WTC11 (cell line): ENCODE data around the gene ZFPM1. TPM values are rescaled to one million over a fixed set of nuclear protein-coding genes. Genes with fewer than 3 reads are reported as not detected.

Experiments used
- ATAC-seq: fragments of 200-7000 bp; cut with Tn5 transposase; 2 replicates; pipeline ENCODE4 v1.10.0; 2021; ENCODE audit warnings: mild to moderate bottlenecking, moderate library complexity
- CTCF ChIA-PET: fragments of 300-600 bp; sonication (Branson Sonifier 250); formaldehyde crosslinking; loops from one replicate; lab custom pipeline; 2021; ENCODE audit warnings: antibody characterized with exemption; lab: Charles Lee
- POLR2A ChIA-PET: fragments of 350-600 bp; sonication (Branson Sonifier 250); formaldehyde crosslinking; loops from one replicate; lab custom pipeline; 2021; ENCODE audit warnings: antibody characterized with exemption; lab: Charles Lee
- DNase-seq: peaks from one replicate; pipeline ENCODE4 v3.0.0; 2021; ENCODE audit warnings: low spot score
- H3K27ac Mint-ChIP-seq: 2 replicates; pipeline ENCODE4 v1.8.0; 2021; ENCODE audit warnings: mixed read lengths
- H3K27me3 Mint-ChIP-seq: 2 replicates; pipeline ENCODE4 v1.8.0; 2021; ENCODE audit warnings: low read depth, mild to moderate bottlenecking, moderate library complexity, mixed read lengths
- H3K36me3 Mint-ChIP-seq: 2 replicates; pipeline ENCODE4 v1.8.0; 2021; ENCODE audit warnings: mixed read lengths
- H3K4me1 Mint-ChIP-seq: 2 replicates; pipeline ENCODE4 v1.8.0; 2022; ENCODE audit warnings: mixed read lengths
- H3K4me3 Mint-ChIP-seq: 2 replicates; pipeline ENCODE4 v1.8.0; 2021; ENCODE audit warnings: mild to moderate bottlenecking, moderate library complexity, mixed read lengths
- H3K9me3 Mint-ChIP-seq: 2 replicates; pipeline ENCODE4 v1.8.0; 2021; ENCODE audit warnings: mixed read lengths
- ARID4B ChIP-seq: sonication (generic); formaldehyde crosslinking; IDR thresholded peaks from 2 replicates; pipeline ENCODE4 v1.8.0; 2023; ENCODE audit warnings: missing genetic modification reagents, mild to moderate bottlenecking, borderline replicate concordance
- ATF3 ChIP-seq: sonication (generic); formaldehyde crosslinking; conservative IDR thresholded peaks from 2 replicates; pipeline ENCODE4 v1.8.1; 2022; ENCODE audit warnings: mild to moderate bottlenecking, missing genetic modification reagents
- CREB1 ChIP-seq: sonication (generic); formaldehyde crosslinking; IDR thresholded peaks from 2 replicates; pipeline ENCODE4 v1.8.0; 2023; ENCODE audit warnings: mild to moderate bottlenecking, missing genetic modification reagents
- EMX1 ChIP-seq: fragments of 250-450 bp; sonication (Bioruptor Pico); IDR thresholded peaks from 2 replicates; pipeline ENCODE4 v1.8.0; 2021; ENCODE audit warnings: mild to moderate bottlenecking
- ESRRA ChIP-seq: sonication (generic); formaldehyde crosslinking; IDR thresholded peaks from 2 replicates; pipeline ENCODE4 v1.8.1; 2022; ENCODE audit warnings: mild to moderate bottlenecking, missing genetic modification reagents, borderline replicate concordance
- NFATC4 ChIP-seq: fragments of 250-450 bp; sonication (Bioruptor Pico); IDR thresholded peaks from 2 replicates; pipeline ENCODE4 v1.9.0; 2021; ENCODE audit warnings: mild to moderate bottlenecking
- NFE2L1 ChIP-seq: sonication (generic); formaldehyde crosslinking; IDR thresholded peaks from 2 replicates; pipeline ENCODE4 v1.8.1; 2023; ENCODE audit warnings: missing genetic modification reagents
- NFYB ChIP-seq: sonication (generic); formaldehyde crosslinking; conservative IDR thresholded peaks from 2 replicates; pipeline ENCODE4 v1.8.0; 2022; ENCODE audit warnings: low read depth, missing genetic modification reagents
- NR1H2 ChIP-seq: sonication (generic); formaldehyde crosslinking; IDR thresholded peaks from 2 replicates; pipeline ENCODE4 v1.9.0; 2021; ENCODE audit warnings: mild to moderate bottlenecking, moderate library complexity, missing genetic modification reagents
- TEAD4 ChIP-seq: sonication (generic); formaldehyde crosslinking; IDR thresholded peaks from 2 replicates; pipeline ENCODE4 v1.8.0; 2022; ENCODE audit warnings: mild to moderate bottlenecking, missing genetic modification reagents
- ZBTB21 ChIP-seq: sonication (generic); formaldehyde crosslinking; IDR thresholded peaks from 2 replicates; pipeline ENCODE4 v1.8.1; 2023; ENCODE audit warnings: mild to moderate bottlenecking, missing genetic modification reagents, borderline replicate concordance
- ZNF138 ChIP-seq: sonication (generic); formaldehyde crosslinking; conservative IDR thresholded peaks from 2 replicates; pipeline ENCODE4 v1.8.1; 2022; ENCODE audit warnings: mild to moderate bottlenecking, moderate library complexity, missing genetic modification reagents
- ZNF281 ChIP-seq: sonication (generic); formaldehyde crosslinking; IDR thresholded peaks from 2 replicates; pipeline ENCODE4 v1.8.0; 2023; ENCODE audit warnings: mild to moderate bottlenecking, missing genetic modification reagents
- ZNF396 ChIP-seq: fragments of 250-450 bp; sonication (Bioruptor Pico); IDR thresholded peaks from 2 replicates; pipeline ENCODE4 v1.8.0; 2021; ENCODE audit warnings: mild to moderate bottlenecking, moderate library complexity, borderline replicate concordance
- ZNF671 ChIP-seq: fragments of 250-450 bp; sonication (Bioruptor Pico); IDR thresholded peaks from 2 replicates; pipeline ENCODE4 v1.8.0; 2021; ENCODE audit warnings: mild to moderate bottlenecking
- total RNA-seq: library from RNA; stranded (reverse); gene quantifications from 3 replicates; pipeline ENCODE4 v1.2.3, GENCODE V29; 2021
- TF ChIP-seq, protein P1 (sequence below): sonication (generic); formaldehyde crosslinking; IDR thresholded peaks from 2 replicates; pipeline ENCODE4 v1.8.1; 2022; ENCODE audit warnings: mild to moderate bottlenecking, missing genetic modification reagents, moderate library complexity, borderline replicate concordance
- TF ChIP-seq, protein P2 (sequence below): sonication (generic); formaldehyde crosslinking; IDR thresholded peaks from 2 replicates; pipeline ENCODE4 v1.8.1; 2023; ENCODE audit warnings: mild to moderate bottlenecking, missing genetic modification reagents, moderate library complexity
- TF ChIP-seq, protein P3 (sequence below): sonication (generic); formaldehyde crosslinking; IDR thresholded peaks from 2 replicates; pipeline ENCODE4 v1.8.0; 2022; ENCODE audit warnings: mild to moderate bottlenecking, missing genetic modification reagents
- TF ChIP-seq, protein P4 (sequence below): sonication (generic); formaldehyde crosslinking; IDR thresholded peaks from 2 replicates; pipeline ENCODE4 v1.8.0; 2023; ENCODE audit warnings: missing genetic modification reagents
- TF ChIP-seq, protein P5 (sequence below): sonication (generic); formaldehyde crosslinking; IDR thresholded peaks from 2 replicates; pipeline ENCODE4 v1.8.1; 2022; ENCODE audit warnings: missing genetic modification reagents, borderline replicate concordance
- TF ChIP-seq, protein P6 (sequence below): fragments of 250-450 bp; sonication (Bioruptor Pico); IDR thresholded peaks from 2 replicates; pipeline ENCODE4 v1.9.0; 2021; ENCODE audit warnings: mild to moderate bottlenecking

Gene ZFPM1
- total RNA-seq, 1 experiment from 2014 or later, result 9.3 TPM

DNA sequence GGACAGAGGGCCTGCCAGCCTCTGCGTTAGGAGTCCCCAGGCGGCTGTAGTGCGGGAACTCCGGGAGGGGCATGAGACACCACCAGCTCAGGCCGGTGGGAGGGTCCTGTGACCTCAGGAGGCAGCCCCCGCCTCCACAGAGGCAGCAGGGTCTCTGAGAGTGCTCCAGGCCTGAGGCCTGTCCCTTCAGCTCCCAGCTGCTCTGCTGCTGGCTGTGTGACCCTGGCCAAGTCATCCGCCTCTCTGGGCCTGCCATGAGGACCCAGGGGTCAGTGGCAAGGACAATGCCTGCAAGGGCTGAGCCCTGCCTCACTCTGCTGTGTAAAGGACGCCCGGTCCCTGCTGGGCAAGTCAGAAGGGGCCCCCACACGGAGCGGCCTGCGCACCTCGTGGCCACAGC is 27.1 kb upstream of the ZFPM1 start (continued):
- TF ChIP-seq, protein P1, sequence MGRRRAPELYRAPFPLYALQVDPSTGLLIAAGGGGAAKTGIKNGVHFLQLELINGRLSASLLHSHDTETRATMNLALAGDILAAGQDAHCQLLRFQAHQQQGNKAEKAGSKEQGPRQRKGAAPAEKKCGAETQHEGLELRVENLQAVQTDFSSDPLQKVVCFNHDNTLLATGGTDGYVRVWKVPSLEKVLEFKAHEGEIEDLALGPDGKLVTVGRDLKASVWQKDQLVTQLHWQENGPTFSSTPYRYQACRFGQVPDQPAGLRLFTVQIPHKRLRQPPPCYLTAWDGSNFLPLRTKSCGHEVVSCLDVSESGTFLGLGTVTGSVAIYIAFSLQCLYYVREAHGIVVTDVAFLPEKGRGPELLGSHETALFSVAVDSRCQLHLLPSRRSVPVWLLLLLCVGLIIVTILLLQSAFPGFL (CRISPR knock-in tag), result no peak
- TF ChIP-seq ZNF281 (no peak), ZBTB21 (CRISPR knock-in tag) (no peak), ESRRA (no peak)
- TF ChIP-seq, protein P2, sequence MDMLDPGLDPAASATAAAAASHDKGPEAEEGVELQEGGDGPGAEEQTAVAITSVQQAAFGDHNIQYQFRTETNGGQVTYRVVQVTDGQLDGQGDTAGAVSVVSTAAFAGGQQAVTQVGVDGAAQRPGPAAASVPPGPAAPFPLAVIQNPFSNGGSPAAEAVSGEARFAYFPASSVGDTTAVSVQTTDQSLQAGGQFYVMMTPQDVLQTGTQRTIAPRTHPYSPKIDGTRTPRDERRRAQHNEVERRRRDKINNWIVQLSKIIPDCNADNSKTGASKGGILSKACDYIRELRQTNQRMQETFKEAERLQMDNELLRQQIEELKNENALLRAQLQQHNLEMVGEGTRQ (CRISPR knock-in tag), result no peak
- TF ChIP-seq, protein P3, sequence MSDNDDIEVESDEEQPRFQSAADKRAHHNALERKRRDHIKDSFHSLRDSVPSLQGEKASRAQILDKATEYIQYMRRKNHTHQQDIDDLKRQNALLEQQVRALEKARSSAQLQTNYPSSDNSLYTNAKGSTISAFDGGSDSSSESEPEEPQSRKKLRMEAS, result no peak
- TF ChIP-seq, all 79 proteins: peak for 0

DNA sequence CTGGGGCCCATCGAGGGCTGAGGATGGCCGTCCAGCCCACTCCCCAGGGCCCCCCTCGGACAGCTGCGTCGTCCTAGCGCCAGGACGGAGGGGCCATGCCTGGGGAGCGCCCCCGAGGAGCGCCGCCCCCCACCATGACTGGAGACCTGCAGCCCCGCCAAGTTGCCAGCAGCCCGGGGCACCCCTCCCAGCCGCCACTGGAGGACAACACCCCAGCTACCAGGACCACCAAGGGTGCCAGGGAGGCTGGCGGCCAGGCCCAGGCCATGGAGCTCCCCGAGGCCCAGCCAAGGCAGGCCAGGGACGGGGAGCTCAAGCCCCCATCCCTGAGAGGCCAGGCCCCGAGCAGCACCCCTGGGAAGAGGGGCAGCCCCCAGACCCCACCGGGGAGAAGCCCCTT is 25.7 kb upstream of the ZFPM1 start:
- no peaks in the 10 kb centered on the region for H3K4me1 Mint-ChIP-seq
- POLR2A ChIA-PET, result no interaction called here
- CTCF ChIA-PET, result interaction anchor here (1.2 to 4.8 kb wide), 4 partner anchors 9 to 17 kb away, joined by 3 to 30 read pairs (median 5); no protein-coding TSS in a partner anchor
- no peak overlapping the region for H3K4me3 Mint-ChIP-seq
- no peaks in the 10 kb centered on the region for H3K36me3 Mint-ChIP-seq
- DNase-seq (no peak), ATAC-seq (no peak)
- no peak overlapping the region for H3K27ac Mint-ChIP-seq
- H3K9me3 Mint-ChIP-seq, result no peaks in the 10 kb centered on the region
- H3K27me3 Mint-ChIP-seq, result peaks cover 18% of the 10 kb centered on the region
- TF ChIP-seq NFE2L1 (CRISPR knock-in tag), result no peak
- TF ChIP-seq ZNF396 (CRISPR knock-in tag), result no peak
- no peak for TF ChIP-seq ARID4B (CRISPR knock-in tag)
- TF ChIP-seq ZNF138, result no peak
- TF ChIP-seq, protein P4, sequence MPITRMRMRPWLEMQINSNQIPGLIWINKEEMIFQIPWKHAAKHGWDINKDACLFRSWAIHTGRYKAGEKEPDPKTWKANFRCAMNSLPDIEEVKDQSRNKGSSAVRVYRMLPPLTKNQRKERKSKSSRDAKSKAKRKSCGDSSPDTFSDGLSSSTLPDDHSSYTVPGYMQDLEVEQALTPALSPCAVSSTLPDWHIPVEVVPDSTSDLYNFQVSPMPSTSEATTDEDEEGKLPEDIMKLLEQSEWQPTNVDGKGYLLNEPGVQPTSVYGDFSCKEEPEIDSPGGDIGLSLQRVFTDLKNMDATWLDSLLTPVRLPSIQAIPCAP (CRISPR knock-in tag), result no peak
- no peak for TF ChIP-seq NFATC4
- no peak for TF ChIP-seq NR1H2 (CRISPR knock-in tag)
- no peak for TF ChIP-seq EMX1 (CRISPR knock-in tag)
- no peak for TF ChIP-seq TEAD4 (CRISPR knock-in tag)
- TF ChIP-seq ATF3 (CRISPR knock-in tag), result no peak
- TF ChIP-seq, protein P3, result no peak
- TF ChIP-seq, protein P5, sequence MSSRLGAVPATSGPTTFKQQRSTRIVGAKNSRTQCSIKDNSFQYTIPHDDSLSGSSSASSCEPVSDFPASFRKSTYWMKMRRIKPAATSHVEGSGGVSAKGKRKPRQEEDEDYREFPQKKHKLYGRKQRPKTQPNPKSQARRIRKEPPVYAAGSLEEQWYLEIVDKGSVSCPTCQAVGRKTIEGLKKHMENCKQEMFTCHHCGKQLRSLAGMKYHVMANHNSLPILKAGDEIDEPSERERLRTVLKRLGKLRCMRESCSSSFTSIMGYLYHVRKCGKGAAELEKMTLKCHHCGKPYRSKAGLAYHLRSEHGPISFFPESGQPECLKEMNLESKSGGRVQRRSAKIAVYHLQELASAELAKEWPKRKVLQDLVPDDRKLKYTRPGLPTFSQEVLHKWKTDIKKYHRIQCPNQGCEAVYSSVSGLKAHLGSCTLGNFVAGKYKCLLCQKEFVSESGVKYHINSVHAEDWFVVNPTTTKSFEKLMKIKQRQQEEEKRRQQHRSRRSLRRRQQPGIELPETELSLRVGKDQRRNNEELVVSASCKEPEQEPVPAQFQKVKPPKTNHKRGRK (CRISPR knock-in tag), result no peak
- TF ChIP-seq, protein P6, sequence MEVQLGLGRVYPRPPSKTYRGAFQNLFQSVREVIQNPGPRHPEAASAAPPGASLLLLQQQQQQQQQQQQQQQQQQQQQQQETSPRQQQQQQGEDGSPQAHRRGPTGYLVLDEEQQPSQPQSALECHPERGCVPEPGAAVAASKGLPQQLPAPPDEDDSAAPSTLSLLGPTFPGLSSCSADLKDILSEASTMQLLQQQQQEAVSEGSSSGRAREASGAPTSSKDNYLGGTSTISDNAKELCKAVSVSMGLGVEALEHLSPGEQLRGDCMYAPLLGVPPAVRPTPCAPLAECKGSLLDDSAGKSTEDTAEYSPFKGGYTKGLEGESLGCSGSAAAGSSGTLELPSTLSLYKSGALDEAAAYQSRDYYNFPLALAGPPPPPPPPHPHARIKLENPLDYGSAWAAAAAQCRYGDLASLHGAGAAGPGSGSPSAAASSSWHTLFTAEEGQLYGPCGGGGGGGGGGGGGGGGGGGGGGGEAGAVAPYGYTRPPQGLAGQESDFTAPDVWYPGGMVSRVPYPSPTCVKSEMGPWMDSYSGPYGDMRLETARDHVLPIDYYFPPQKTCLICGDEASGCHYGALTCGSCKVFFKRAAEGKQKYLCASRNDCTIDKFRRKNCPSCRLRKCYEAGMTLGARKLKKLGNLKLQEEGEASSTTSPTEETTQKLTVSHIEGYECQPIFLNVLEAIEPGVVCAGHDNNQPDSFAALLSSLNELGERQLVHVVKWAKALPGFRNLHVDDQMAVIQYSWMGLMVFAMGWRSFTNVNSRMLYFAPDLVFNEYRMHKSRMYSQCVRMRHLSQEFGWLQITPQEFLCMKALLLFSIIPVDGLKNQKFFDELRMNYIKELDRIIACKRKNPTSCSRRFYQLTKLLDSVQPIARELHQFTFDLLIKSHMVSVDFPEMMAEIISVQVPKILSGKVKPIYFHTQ, result no peak
- TF ChIP-seq CREB1 (CRISPR knock-in tag), result no peak
- no peak for TF ChIP-seq NFYB (CRISPR knock-in tag)
- no peak for TF ChIP-seq ZNF671 (CRISPR knock-in tag)
